HG02870 (cell line): ENCODE measurements around the gene RUVBL1.
A peak's percentile ranks its signal among the peaks of the same experiment; 100 is the strongest.
"Not testable (repeated sequence)": the region's sequence is repeated elsewhere in the genome, so short reads cannot be mapped to it uniquely, and the experiment has no call there.

Experiments used
- ATAC-seq: cut with Tn5 transposase; IDR thresholded peaks from one replicate; pipeline ENCODE4 v1.9.1; 2021; ENCODE audit warnings: mild to moderate bottlenecking, moderate library complexity; ENCODE audit not compliant: unreplicated experiment

RUVBL1 gene

DNA sequence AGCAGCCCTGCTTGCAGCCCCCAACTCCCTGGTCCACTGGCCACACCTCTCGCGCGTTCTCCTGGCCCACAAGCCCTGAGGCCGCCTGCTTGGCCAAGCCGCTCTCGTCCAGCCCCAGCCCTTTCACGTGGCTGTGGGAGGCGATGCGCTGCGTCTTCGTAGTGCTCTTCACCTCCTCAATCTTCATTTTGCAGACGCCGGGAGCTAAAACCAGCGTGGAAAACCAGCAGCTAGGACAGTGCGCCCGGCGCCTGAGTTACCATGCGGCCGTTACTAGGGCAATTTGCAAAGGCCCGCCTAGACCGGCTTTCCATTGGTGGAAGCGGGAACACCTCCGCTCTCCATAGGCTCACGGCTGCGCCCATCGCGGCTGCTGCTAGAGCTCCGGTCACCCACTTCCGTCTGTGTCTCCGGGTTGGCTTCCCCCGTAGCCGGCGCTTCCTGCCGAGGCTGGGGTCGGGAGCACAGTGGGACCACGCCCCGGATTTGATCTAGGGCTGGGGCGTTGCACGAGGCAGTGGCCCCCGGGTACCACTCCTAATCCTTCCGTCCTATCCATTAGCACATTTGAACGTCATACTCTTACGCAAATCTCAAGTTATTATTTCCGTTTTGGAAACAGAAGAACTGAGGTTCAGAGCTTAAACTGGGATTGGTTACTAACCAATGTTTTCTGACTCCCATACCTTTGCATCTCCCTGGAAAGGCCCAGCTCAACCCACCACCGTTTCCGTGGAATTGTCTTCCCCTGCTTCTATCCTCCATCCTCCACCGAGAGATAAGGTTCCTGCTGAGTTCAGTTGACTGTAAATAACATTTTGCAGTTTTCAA is at the start of gene RUVBL1:
TSS of gene RUVBL1 (minus strand) at position 275 of the 831 bp plus-strand sequence. CDS start at position 187, 88 bp downstream.
- peak; percentile 98 for ATAC-seq

DNA sequence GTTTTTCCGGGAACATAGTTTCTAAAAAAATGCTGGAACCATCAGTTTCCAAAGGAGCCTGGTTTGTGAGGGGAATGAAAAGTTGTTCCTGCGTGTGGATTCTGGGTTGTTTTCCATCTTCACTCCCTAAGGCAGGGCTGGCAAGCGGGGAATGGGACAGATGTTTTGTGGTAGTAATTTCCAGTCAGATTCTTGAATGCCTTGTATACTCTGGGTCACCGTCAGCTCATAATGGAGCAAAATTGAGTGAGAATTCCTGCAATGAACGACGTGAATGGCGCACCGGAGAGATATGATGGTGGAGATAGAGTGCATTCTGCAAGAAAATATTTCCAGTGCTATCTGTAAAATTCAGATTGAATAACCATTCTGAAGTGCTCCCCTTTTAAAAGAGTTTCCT is 49.6 kb upstream of the RUVBL1 start:
- no peak for ATAC-seq

DNA sequence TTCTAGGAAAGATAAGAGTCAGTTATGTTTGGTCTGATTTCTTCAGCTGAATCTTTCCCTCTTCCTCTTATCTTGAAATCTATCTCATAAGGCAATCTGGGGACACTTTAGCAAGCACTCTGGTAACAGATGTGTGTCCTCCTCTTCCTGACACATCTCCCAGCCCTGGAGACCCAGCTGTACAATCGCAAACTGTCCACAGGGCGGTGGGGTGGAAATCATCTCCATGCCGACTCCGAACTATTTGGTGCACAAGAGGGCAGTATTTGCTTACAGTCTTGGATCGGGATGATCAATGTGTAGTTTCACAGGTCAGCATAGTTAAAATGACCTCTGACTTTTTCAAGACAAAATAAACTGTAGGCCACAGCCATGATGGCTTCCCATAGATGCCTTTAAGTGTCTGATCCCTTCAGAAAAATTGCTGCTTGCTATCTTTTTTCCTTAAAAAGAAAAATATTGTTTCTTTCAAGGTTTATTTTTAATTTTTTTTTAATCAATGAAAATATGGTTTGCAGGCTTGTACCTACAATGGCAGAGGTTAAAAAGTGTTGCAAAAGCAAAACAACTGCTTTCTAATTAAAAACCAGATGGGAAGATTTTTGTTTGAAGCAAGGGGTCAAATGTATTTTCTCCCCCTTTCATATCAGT is 47.4 kb upstream of the RUVBL1 start:
- no peak for ATAC-seq

DNA sequence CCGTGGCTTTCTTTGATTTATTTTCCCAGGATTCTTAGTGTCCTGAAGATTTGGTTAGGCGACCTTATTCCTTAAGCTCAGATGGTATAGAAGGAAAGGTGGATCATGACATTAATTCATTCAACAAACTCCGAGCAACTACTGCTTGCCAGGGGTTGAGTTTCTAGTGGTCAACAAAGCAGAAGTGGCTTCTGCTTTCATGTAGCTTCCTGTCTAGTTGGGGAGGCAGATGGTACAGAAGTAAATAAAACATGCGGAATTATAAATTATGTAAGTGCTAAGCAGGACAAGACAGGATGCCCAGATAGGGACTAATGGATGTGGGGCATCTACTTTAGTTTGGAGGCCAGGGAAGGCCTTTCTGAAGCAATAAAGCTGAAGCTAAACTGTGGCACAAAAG is 45.2 kb upstream of the RUVBL1 start:
- ATAC-seq: no peak

DNA sequence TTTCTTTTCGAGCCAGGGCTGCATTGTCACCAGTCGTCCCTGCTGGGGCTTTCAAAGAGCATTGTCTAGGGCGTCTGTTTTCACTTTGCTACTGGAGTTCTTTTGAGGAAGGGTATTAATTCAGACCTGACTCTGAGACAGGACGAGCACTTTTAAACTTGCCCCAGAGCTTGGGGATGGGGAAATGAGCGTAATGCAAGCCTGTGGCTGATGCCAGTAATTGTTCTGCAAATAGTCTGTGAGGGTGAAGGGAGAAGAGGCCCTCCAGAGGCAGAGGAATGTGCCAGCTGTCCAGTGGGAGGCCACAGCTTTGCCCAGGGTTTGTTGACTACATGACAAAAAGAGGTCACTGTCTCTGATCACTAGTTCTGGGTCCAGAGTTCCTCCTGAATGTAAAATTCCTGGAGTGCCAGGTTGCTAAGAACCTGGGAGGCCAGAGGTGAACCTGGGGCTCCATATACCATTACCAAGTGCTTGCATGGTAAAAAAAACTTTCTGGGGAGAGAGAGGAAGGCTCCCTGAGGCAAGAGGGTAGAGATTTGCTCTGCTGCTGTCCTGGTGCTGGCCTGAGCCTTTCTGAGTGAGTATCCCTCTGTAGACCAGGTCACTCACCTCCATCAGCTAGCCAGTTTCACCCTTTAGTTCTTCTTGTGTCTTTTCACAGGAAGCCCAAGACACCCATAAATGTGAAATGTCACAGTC is 44.5 kb upstream of the RUVBL1 start:
- no peak for ATAC-seq

DNA sequence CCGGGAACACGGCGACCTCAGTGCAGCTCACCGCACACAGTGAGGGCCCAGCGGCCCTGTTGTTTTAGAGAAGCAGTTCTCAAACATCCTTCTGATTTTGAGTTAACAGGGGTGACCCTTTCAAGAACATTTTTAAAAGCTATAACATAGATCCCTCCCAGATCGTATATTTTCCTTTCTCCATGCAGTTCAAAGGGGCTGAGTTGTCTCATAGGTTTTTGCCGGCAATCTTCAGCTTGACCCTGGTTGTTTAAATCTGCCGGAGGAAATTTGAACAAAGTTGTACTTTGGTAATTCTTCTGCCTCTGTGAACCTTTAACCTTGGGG is 44.0 kb upstream of the RUVBL1 start:
- ATAC-seq: no peak

DNA sequence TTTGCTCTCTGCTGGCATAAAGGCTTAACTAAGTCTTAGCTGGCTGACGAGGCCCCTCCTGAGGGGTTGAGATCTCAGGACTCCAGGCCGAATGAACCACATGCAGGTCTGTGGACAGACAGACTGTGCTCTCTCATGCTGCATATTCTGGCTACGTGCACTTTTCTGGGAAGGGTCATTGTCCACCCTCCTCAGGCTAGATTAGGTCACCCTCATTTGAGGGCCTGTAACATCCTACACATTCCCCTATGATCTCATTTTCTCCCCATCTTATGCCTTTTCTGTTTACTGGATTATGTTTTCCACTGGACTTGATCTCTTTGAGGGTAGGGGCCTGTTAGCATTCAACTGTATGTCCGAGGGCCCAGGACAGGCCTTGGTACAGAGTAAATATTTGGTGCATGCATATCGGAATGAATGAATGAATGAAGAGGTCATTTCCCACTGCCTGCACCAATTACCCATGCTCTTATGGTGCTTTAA is 43.4 kb upstream of the RUVBL1 start:
- no peak for ATAC-seq

DNA sequence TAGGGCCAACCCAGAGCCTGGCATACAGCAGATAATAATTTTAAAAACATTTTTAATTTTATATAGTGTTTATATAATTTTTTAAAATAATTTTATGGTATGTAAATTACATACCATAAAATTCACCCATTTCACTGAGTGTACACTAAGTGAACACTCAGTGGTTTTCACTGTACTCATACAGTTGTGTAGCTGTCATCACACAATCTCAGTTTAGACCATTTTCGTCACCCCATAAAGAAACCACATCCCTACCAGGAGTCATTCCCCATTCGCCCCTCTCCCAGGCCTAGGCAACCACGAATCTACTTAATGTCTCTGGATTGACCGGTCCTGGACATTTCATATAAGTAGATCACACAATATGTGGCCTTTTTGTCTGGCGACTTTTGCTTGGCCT is 39.8 kb upstream of the RUVBL1 start:
- ATAC-seq: no peak

DNA sequence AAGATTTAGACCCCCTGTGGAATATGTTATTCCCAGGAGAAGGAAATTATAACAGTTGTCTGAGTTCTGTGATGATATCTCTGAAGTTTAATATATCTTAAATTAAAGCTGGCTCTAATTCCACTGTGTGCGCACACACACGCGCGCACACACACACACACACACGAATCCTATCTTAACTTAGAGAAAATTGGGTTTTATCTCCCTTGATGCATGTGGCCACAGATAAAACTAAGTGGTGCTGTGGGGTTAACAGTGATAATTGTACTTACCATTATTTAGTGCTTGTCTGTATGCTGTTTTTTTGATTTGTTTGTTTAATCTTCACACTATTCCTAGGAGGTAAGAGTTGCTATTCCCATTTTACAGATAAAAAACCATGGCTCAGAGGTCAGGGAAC is 37.0 kb upstream of the RUVBL1 start:
- ATAC-seq: no peak

DNA sequence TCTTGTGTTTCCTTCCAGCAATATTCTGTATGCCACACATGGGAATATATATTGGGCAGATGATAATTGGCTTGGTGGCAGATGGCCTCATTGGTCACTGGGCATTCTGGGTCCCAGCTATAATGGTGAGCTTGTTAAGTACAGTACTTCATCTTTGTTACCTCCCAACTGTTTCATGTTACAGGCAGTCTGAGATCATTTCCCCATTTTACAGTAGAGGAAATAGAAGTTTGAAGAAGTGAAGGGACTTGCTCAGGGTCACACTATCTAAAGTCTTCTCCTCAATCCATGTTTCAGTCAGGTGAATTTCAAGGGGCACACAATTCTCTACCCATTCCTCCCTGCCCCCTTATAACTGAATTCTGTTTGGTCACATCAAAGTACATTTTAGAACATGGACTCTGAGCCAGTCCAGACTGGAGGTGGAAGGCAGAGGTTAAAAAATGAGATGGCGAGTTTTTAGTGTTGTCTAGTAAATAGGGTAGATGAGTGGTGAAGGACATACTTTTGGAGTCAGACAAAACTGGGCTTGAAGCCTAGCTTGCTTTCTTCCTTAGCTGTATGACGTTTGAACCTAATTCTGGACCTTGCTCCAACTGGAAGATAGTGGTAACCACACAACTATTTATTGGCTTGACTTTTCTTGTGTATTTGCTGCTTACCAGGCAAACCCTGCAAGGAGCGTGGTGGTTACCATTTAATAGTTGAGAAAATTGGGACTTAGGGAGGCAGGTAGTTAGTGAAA is 32.2 kb upstream of the RUVBL1 start:
- ATAC-seq: no peak

DNA sequence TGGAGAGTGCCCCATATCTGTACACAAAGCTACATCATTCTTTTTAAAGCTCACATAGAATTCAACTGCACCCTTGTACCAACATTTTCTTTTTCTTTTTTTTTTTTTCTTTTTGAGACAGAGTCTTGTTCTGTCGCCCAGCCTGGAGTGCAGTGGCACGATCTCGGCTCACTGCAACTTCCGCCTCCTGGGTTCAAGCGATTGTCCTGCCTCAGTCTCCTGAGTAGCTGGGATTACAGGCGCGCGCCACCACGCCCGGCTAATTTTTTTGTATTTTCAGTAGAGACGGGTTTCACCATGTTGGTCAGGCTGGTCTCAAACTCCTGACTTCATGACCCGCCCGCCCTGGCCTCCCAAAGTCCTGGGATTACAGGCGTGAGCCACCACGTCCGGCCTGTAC is 30.7 kb upstream of the RUVBL1 start:
- not testable (repeated sequence) for ATAC-seq

DNA sequence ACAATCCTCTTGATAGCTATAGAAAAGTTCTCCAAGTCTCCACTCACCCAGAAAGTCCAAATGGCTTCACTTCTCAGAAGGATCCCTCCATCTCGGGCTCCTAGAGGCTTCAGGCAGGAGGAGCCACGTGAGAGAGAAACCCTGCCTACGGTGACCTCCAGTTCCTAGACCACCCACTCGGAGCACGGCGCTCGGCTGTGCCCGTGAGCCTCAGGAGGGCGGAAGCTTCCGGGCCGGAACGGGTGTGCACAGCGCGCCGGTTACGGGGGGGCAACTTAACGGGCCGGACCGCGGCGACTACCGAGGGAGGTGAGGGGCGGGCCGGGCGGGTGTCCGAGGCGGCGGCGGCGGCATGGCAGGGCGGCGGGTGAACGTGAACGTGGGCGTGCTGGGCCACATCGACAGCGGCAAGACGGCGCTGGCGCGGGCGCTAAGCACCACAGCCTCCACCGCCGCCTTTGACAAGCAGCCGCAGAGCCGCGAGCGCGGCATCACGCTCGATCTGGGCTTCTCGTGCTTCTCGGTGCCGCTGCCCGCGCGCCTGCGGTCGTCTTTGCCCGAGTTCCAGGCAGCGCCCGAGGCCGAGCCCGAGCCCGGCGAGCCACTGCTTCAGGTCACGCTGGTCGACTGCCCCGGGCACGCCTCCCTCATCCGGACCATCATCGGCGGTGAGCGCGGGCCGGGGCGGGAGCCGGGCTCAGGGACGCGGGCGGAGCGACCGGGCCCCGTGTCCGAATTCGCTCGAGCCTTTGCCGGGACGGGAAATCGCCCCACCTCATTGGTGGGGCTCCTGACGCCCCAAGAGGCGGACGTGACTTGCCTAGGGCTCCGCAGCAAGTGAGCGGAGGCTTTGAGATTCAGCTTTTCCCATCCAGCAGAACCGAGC is 29.8 kb upstream of the RUVBL1 start, which contains the start of gene EEFSEC:
TSS of gene EEFSEC (plus strand) at position 326 of the 886 bp plus-strand sequence. CDS start at position 353, 27 bp downstream.
- peak; percentile 75 for ATAC-seq

DNA sequence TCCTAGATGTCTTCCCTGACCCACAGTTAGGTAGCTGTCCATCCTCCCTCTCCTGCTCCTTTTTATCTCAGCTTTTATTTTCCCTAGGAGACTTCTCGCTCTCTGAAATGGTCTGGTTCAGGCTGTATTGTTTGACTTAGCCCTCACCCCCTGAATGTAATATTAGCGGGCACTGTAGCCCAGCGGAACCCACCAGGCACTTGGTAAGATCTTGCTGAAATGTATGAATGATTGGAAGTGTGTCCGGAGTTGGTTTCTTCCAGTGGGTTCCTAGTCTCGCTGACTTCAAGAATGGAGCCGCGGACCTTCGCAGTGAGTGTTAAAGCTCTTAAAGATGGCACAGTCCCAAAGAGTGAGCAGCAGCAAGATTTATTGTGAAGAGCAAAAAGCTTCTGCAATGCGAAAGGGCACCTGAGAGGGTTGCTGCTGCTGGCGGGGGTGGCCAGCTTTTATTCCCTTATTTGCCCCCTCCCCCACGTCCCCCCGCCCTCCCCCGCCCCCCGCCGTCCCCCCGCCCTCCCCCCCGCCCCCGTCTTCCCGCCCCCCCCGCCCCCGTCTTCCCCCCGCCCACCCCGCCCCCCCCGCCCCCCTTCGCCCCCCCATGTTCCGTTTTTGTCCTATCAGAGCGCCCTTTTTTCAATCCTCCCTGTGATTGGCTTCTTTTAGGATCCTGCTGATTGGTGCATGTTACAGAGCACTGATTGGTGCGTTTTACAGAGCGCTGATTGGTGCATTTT is 29.0 kb upstream of the RUVBL1 start:
- ATAC-seq: no peak

DNA sequence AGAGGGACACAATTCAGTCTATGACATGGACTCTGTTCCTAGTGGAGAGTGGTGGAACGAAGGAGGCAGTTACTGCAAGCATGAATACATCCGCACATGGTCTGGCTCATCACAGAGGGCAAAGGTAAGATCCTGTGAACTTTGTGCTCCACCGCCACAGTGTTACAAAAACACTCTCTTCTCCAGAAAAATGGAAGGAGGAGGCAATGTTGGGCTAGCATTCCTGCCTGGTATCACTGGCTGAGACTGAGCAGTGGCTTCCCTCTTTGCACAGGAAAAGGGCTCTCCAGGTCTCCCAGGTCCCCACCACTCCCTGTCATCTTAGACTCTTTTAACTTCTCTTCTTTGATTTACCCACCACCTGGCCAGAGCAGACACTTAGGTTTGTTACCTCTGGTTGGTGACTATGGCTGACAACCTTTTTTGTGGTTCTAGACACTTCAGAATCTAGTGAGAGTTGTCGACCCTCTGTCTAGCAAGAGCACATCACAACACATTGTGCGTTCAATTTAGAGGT is 28.2 kb upstream of the RUVBL1 start:
- ATAC-seq: no peak

DNA sequence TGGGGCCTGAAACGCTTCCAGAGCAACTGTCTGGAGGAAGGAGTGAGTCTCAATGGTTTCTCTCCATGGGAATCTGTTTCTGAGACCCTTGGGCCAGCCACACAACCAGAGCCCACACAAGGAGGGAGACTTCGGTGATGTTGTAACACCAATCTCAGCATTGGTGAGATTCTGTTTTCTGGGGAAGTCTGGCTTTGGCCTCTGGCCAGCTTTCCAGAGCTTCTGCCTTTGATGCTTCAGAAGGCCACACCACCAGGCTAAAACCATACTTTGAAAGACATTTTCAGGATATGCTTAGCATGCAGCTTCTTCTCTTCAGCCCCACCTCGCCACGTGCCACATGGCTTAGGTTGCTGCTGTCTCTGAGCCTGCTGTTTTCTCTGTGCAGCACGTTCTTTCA is 26.0 kb upstream of the RUVBL1 start:
- ATAC-seq: no peak

DNA sequence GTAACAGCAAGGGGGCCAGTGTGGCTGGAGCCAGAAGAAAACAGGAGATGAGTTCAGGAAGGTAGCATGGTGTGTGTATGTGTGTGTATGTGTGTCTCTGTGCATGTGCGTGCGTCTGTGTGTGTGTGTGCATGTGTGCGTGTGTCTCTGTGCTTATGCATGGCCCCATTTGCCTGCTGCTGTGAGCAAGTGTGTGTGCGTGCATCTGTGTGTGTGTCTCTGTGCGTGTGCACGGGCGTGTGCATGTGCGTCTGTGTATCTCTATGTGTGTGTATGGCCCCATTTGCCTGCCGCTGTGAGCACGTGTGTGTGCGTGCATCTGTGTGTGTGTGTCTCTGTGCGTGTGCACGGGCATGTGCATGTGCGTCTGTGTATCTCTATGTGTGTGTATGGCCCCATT is 22.6 kb upstream of the RUVBL1 start:
- no peak for ATAC-seq

DNA sequence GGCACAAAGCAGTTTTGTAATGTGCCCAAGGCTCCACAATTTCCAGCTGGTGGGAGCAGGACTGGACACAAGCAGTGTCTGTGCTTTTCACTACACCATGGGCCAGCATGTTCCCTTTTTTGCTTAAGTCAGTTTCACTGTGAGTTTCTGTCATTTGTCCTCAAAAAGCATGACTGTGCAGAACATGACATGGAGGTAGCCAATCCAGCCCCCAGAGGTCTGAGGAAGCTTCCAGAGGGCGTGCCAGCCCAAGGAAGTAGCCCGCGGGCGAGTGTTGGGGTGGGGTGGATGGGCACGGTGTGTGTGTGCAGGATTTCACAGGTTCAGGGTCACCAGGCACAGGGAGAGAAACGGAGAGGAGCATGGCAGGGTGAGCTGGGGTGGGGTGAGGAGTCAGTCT is 21.7 kb upstream of the RUVBL1 start:
- ATAC-seq: no peak

DNA sequence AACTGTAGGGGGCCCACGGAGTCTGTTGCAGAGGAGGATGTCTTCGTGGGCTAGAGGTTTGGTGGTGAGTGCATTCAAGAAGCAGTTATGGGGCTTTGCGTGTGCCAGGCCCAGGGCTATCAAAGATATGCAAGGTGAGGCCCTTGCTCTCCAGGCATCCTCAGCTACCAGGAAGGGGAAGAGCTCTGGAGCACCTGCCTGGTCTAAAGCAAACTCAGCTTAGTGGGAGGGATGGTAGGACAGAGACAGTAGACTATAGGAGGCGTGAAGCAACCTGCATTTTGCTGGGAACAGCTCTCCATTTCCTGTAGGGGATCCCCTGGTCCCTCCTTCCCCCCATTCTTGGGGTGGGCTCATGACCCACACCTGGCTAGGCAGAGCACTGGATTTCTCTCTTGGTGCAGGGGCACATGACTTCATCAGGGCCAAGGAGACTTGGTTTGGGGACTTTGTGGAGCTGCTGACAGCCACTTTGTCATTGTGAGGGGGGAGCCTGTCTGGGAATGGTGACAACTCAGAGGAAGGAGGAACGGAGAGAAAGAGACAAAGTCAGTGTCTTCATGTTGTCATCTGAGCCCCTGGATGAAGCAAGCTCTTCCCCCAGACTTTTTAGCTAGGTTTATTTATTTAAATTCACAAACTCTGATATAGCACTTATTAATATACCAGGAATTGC is 21.0 kb upstream of the RUVBL1 start:
- no peak for ATAC-seq

DNA sequence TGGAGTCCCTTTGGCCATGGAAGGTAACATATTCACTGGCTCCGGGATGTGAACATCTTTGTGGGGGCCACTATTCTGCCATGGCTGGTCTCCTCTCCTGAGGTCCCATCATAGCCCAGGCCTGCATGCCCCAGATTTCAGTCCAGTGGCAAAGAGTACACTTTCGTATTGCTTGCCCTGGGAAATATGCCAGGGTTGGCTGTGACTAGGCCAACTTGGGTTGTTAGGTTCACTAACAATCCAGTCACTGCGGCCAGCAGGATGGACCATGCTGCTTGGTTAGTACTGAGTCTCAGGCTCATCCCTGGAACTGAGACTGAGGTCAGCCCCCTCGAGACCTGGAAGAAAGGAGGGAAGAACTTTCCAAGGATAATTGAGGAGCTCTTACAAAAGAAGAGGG is 19.9 kb upstream of the RUVBL1 start:
- no peak for ATAC-seq
